Heart right ventricle (tissue), 16 donors: Measurements from ENCODE around the gene WNT7A. TPM values are rescaled to one million over a fixed set of nuclear protein-coding genes. Genes with fewer than 3 reads are reported as not detected.

Experiments
- ATAC-seq, 8 donors: fragments of 200-7000 bp; cut with Tn5 transposase; one replicate each; pipeline ENCODE4 v1.9.1; 2020; ENCODE audit warnings: mild to moderate bottlenecking in 8 of 8, moderate library complexity in 8 of 8, moderate number of reproducible peaks in 1 of 8
- DNase-seq, 2 donors: peaks; one replicate each; pipeline ENCODE4 v3.0.0-alpha.2; 2020
- H3K27ac ChIP-seq, 10 donors: fragments of 200-600 bp; sonication (generic) in 2 of 10; one replicate each; pipeline versions ENCODE4 v1.5.0 to v1.8.0; 2020 to 2022; ENCODE audit warnings: mild to moderate bottlenecking in 3 of 10
- H3K27me3 ChIP-seq, 7 donors: fragments of 200-600 bp; one replicate each; pipeline ENCODE4 v1.8.0; 2021 to 2022; ENCODE audit warnings: mild to moderate bottlenecking in 2 of 7
- H3K36me3 ChIP-seq, 9 donors: fragments of 200-600 bp; sonication (generic) in 1 of 9; one replicate each; pipeline versions ENCODE4 v1.5.0 to v1.8.0; 2020 to 2022; ENCODE audit warnings: mild to moderate bottlenecking in 2 of 9
- H3K4me1 ChIP-seq, 9 donors: fragments of 200-600 bp; sonication (generic) in 1 of 9; one replicate each; pipeline versions ENCODE4 v1.5.0 to v1.8.0; 2020 to 2022; ENCODE audit warnings: mild to moderate bottlenecking in 4 of 9
- H3K4me3 ChIP-seq, 10 donors: fragments of 200-600 bp; sonication (generic) in 2 of 10; one replicate each; pipeline versions ENCODE4 v1.5.0 to v1.8.0; 2020 to 2022; ENCODE audit warnings: mild to moderate bottlenecking in 7 of 10, moderate library complexity in 2 of 10
- H3K9me3 ChIP-seq, 11 donors: fragments of 200-600 bp in 10 of 11; sonication (generic) in 2 of 11; one replicate each; pipeline versions ENCODE4 v1.5.0 to v1.8.0; 2013 to 2022; ENCODE audit warnings: mild to moderate bottlenecking in 2 of 11, control low read depth in 1 of 11, moderate library complexity in 1 of 11
- WGBS, 2 donors: extraction: QIAGEN DNeasy Blood & Tissue Kit; methylation state at CpG; one replicate each; pipeline ENCODE4 v1.1.7; 2013; ENCODE audit warnings: inconsistent platforms in 1 of 2; 5-methylcytosine and 5-hydroxymethylcytosine counted together
- intact Hi-C, 10 donors: fragments of 100-400 bp; cut with DNase I; formaldehyde crosslinking; loops; one replicate each; pipeline versions ENCODE4 v1.11.1 to v1.14.2; 2022
- polyA plus RNA-seq, 2 donors: library from polyadenylated mRNA; stranded (reverse); fragments of 200-250 nt; gene quantifications; one replicate each; pipeline ENCODE4 v1.2.3, GENCODE V29; 2013
- total RNA-seq, 10 donors: library from RNA; stranded (reverse); fragmentation: NEBNext Ultra II Directional in 3 of 10; extraction: Animal tissue kit (Norgen Biotek cat#: 25700) in 3 of 10; gene quantifications; one replicate each; pipeline versions ENCODE4 v1.2.1 to v1.2.4, GENCODE V29; 2021 to 2023
- TF ChIP-seq, protein P1 (sequence below), 9 donors: fragments of 200-600 bp; sonication (generic) in 2 of 9; IDR thresholded peaks; one replicate each; pipeline versions ENCODE4 v1.5.0 to v1.8.0; 2021 to 2022; ENCODE audit warnings: antibody characterized with exemption in 9 of 9, mild to moderate bottlenecking in 5 of 9, moderate library complexity in 1 of 9
- donor health status: Arrhythmogenic right ventricular cardiomyopathy.
- donor health status: ischemic (EF 13 %, LVEDD 7.1; RV severe dilation, severe dysfunction).
- donor health status: healthy with polysubstance abuse.
- donor health status: DM: no; HTN: yes; CAD: no.
- donor health status: DM: no; HTN: no; CAD: no.
- donor health status: ischemic (EF 25% LVEDD 6.9; RV normal size, moderate dysfunction).
- donor health status: ischemic (EF 25% LVEDD 5.7; RV mildly dilated, moderate dysfunction).
- donor health status: healthy.
- donor health status: DM: yes; HTN: yes; CAD: no.
- donor health status: Ischemic cardiomyopathy.
- donor health status: ischemic (EF 35%, LVEDD 5.7; RV mildly dilated, moderate dysfunction).
- donor health status: nonischemic (EF 11% LVEDD 7.7; RV severe dilation, severe dysfunction).
- donor health status: DM: yes; HTN: yes; CAD: no.
- donor health status: PGD.
- donor health status: ischemic (EF 29% LVEDD 5.4; RV normal size, mild dysfunction).
- donor health status: nonischemic (EF 23%, LVEDD 6.1; RV moderate dilation, normal function).

Gene WNT7A
- total and polyA plus RNA-seq, 12 donors = not detected

DNA sequence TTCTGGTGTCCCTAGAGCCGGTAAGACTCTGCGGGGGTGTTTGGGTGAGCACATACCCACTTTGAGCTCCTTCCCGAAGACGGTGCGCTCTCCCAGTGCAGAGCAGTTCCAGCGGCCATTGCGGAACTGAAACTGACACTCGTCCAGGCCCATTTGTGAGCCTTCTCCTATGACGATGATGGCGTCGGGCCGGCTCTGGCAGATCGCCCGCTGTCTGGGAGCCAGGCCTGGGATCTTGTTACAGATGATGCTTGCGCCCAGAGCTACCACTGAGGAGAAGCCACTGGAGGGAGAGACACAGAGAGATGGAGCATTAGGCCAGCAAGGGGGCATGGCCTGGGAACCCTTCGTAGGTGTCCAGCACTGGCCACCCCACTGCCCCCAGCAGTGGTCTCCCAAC is 5.0 kb downstream of the WNT7A start:
- intact Hi-C loops = no loop called here
- DNase-seq (no peak), ATAC-seq (no peak)
- H3K9me3 ChIP-seq = peaks cover 0 to 10% (median 0%) of the 10 kb centered on the region in 11 donors
- 72 to 78% methylated on average over 16 of the region's 16 CpGs for WGBS, 2 donors
- peaks cover 4 to 19% (median 15%) of the 10 kb centered on the region in 9 donors for H3K4me1 ChIP-seq
- H3K27ac ChIP-seq = no peak overlapping the region
- peaks cover 14 to 71% (median 54%) of the 10 kb centered on the region in 7 donors for H3K27me3 ChIP-seq
- H3K36me3 ChIP-seq = no peaks in the 10 kb centered on the region
- TF ChIP-seq, protein P1, sequence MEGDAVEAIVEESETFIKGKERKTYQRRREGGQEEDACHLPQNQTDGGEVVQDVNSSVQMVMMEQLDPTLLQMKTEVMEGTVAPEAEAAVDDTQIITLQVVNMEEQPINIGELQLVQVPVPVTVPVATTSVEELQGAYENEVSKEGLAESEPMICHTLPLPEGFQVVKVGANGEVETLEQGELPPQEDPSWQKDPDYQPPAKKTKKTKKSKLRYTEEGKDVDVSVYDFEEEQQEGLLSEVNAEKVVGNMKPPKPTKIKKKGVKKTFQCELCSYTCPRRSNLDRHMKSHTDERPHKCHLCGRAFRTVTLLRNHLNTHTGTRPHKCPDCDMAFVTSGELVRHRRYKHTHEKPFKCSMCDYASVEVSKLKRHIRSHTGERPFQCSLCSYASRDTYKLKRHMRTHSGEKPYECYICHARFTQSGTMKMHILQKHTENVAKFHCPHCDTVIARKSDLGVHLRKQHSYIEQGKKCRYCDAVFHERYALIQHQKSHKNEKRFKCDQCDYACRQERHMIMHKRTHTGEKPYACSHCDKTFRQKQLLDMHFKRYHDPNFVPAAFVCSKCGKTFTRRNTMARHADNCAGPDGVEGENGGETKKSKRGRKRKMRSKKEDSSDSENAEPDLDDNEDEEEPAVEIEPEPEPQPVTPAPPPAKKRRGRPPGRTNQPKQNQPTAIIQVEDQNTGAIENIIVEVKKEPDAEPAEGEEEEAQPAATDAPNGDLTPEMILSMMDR (IDR thresholded peaks at IDR 0.05) = no peak
- H3K4me3 ChIP-seq = no peak overlapping the region

DNA sequence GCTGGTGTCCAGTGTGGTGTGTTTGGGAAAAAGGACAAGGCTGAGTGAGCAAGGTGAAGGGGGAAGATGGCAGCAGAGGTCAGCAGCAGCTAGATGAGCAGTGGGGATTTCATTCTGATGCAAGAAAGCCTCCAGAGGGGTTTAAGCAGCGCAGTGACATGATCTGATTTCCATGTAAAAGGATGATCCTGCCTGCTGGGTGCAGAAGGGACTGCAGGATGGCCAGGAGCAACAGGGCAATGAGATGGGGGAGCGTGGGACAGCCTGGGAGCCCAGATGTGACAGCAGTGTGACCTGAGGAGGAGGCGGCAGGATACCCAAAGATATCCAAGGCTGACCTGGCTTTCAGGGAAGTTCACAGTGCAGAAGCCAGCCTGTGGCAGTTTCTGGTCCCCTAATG is 6.1 kb downstream of the WNT7A start:
- intact Hi-C loops = no loop called here
- H3K9me3 ChIP-seq = peaks cover 0 to 10% (median 0%) of the 10 kb centered on the region in 11 donors
- 27 to 37% methylated on average over 3 of the region's 3 CpGs for WGBS, 2 donors
- H3K4me3 ChIP-seq = no peak overlapping the region
- peaks cover 0 to 9% (median 7%) of the 10 kb centered on the region in 9 donors for H3K4me1 ChIP-seq
- H3K36me3 ChIP-seq = no peaks in the 10 kb centered on the region
- ATAC-seq (no peak), DNase-seq (no peak)
- H3K27me3 ChIP-seq = peaks cover 13 to 61% (median 43%) of the 10 kb centered on the region in 7 donors
- no peak overlapping the region for H3K27ac ChIP-seq
- TF ChIP-seq, protein P1 (IDR thresholded peaks at IDR 0.05) = no peak

DNA sequence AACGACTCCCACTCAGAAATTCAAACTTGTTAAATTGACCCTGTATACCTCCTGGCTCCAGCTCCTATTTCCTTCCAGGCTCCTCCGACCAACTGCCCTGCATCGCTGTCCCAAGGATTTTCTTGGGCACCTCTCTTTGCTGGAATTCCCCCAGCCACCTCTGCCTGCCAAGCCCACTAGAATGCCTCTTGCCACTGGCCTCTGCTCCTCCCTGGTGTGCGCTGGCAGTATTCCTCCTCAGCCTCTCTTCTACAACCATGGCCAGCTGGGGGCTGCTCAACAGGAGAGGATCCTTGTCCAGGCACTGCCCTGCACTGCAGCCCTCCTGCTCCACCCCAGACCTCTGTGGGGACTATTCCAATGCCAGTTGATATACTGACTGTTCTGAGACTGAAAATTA is 7.4 kb downstream of the WNT7A start:
- no peak overlapping the region for H3K4me3 ChIP-seq
- TF ChIP-seq, protein P1 (IDR thresholded peaks at IDR 0.05) = no peak
- DNase-seq (no peak), ATAC-seq (no peak)
- no peak overlapping the region for H3K27ac ChIP-seq
- intact Hi-C loops = no loop called here
- peaks cover 6 to 55% (median 30%) of the 10 kb centered on the region in 7 donors for H3K27me3 ChIP-seq
- H3K36me3 ChIP-seq = no peaks in the 10 kb centered on the region
- peaks cover 0 to 10% (median 0%) of the 10 kb centered on the region in 11 donors for H3K9me3 ChIP-seq
- no peaks in the 10 kb centered on the region for H3K4me1 ChIP-seq
- 67 to 78% methylated on average over 4 of the region's 4 CpGs for WGBS, 2 donors

DNA sequence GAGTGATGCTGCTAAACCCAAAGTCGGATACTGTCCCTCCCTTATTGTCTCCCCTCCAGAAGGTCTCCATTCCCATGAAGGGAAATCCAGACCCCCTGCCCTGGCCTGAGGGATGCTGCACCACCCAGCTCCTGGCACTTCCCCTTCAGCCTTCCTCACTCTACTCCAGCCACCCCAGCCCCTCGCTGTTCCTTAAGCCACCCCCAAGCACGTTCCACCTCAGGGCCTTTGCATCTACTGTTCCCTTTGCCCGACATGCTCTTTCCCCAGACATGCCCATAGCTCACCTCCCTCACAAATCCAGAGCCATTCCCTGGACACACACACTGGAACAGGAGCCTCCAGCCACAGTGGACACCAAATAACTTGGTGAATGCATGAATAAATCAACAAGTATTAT is 8.1 kb downstream of the WNT7A start:
- no peak for ATAC-seq
- no peak overlapping the region for H3K27ac ChIP-seq

More for the DNA sequence above, 8.1 kb downstream of the WNT7A start:
- Histone ChIP-seq H3K36me3 (no peaks in the 10 kb centered on the region), H3K4me1 (no peaks in the 10 kb centered on the region), H3K4me3 (no peak overlapping the region), H3K27me3 (peaks cover 0 to 54% (median 25%) of the 10 kb centered on the region in 7 donors), H3K9me3 (peaks cover 0 to 10% (median 0%) of the 10 kb centered on the region in 11 donors)
- DNase-seq = no peak
- WGBS, 2 donors = 80% methylated on average over 4 of the region's 4 CpGs
- TF ChIP-seq, protein P1 (IDR thresholded peaks at IDR 0.05) = no peak
- intact Hi-C loops = no loop called here
